Activated CD4-positive, alpha-beta memory T cell treated with anti-CD3 and anti-CD28 coated beads, Interleukin-2, amount 10 ng/mL, durations not matched to agents 7 days and 5 days (primary cell): ENCODE results near the gene MGAT5B. TPM values are rescaled to one million over a fixed set of nuclear protein-coding genes. Genes with fewer than 3 reads are reported as not detected.

Experiments used
- CTCF ChIA-PET: fragments of 350-600 bp; sonication (Branson Sonifier 250); formaldehyde crosslinking; loops from one replicate; lab custom pipeline; 2021; ENCODE audit warnings: antibody characterized with exemption, inconsistent platforms; lab: Charles Lee
- POLR2A ChIA-PET: fragments of 350-600 bp; sonication (Branson Sonifier 250); formaldehyde crosslinking; loops from one replicate; lab custom pipeline; 2021; ENCODE audit warnings: antibody characterized with exemption; lab: Charles Lee
- DNase-seq: peaks from one replicate; pipeline ENCODE4 v3.0.0-alpha.2; 2020
- H3K27ac Mint-ChIP-seq: one replicate; pipeline ENCODE4 v1.8.0; 2021; ENCODE audit warnings: mild to moderate bottlenecking, mixed read lengths
- H3K27me3 Mint-ChIP-seq: one replicate; pipeline ENCODE4 v1.8.0; 2021; ENCODE audit warnings: mixed read lengths
- H3K36me3 Mint-ChIP-seq: one replicate; pipeline ENCODE4 v1.8.0; 2021; ENCODE audit warnings: low read depth, mixed read lengths
- H3K4me1 Mint-ChIP-seq: one replicate; pipeline ENCODE4 v1.8.0; 2021; ENCODE audit warnings: mixed read lengths
- H3K4me3 Mint-ChIP-seq: one replicate; pipeline ENCODE4 v1.8.0; 2021; ENCODE audit warnings: mild to moderate bottlenecking, mixed read lengths
- H3K9me3 Mint-ChIP-seq: one replicate; pipeline ENCODE4 v1.8.0; 2021; ENCODE audit warnings: mixed read lengths
- total RNA-seq, 2 experiments: library from RNA; stranded (reverse); gene quantifications; one replicate each; pipeline ENCODE4 v1.2.3, GENCODE V29; 2021

Gene MGAT5B
- total RNA-seq, 2 experiments from 2014 or later: 0.08 to 0.13 TPM

DNA sequence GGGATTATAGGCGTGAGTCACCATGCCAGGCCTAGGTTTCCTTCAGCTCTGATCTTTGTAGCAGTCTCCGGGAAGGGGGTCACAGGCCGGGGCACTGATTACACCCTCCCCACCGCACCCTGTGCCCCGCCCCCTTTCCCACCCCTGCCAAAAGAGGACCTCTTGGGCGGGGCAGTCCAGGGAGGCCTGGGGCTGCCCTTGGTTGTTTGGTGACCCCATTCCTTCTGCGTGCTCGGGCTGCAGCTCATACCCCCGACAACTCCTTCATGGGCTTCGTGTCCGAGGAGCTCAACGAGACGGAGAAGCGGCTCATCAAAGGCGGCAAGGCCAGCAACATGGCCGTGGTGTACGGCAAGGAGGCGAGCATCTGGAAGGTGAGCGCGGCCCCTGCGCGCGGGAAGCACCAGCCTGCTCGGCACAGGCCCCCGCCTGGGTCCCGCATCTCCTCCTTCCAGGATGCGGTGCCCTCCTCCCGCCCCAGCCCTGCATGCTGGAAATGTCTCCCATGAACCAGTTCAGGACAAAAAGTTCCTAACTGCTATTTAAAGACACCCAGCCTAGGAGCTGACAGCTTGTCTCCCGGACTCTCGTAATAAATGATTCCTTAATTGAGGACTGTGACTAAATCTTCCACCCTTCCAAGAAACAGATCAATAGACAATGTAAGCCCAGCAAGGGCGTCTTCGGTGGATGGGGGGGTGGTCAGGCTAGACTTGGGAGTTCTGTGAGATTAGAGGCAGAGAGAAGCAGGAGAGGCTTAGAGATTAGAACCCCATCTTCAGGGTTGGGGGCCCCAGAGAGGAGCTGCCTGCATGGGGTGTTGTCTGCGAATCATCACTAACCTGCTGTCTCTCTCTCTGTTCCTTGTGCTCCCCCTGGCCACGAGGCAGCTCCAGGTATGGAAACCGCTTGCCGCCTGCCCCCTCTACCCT is 64.5 kb downstream of the MGAT5B start:
- Mint-ChIP-seq H3K4me3 (no peak overlapping the region), H3K4me1 (no peaks in the 10 kb centered on the region), H3K27ac (no peak overlapping the region), H3K27me3 (peaks cover 14% of the 10 kb centered on the region), H3K9me3 (no peaks in the 10 kb centered on the region), H3K36me3 (no peaks in the 10 kb centered on the region)
- POLR2A ChIA-PET: no interaction called here
- CTCF ChIA-PET: no interaction called here
- DNase-seq: no peak

DNA sequence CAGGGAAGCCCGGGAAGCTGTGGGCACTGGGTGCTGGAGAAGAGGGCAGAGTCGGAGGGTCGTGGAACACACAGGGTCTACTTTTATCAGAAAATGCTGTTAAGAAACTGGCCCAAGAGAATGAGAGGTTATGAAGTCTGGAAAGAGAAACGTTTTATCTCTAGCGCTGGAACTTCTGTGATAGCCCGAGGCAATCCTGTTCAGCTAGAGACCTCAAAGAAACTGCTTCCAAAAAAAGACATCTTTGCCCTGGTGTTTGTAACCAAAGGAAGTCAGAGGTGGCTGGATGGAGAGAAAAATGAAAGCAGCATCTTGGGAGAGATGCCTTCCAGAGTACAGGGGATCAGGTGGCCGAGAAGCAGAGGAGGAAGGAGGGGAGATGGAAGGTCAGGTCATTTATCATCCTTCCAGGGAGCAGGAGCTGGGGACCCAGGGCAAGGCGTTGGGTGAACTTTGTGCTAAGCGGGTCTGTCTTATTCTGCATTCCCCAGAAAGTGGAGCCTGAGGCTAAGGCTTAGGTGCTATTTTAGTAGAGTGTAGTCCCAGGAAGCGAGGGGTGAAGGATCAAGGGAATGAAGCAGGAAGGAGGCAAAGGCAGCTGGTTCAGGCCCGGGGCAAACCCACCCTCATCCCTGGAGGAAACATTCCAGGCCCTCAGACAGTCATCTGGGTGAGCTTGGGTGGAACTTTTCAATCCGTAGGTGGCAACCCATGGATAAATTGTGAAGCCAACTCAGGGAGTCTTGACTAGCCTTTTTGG is 66.5 kb downstream of the MGAT5B start:
- Mint-ChIP-seq H3K27me3 (peaks cover 14% of the 10 kb centered on the region), H3K4me3 (no peak overlapping the region), H3K36me3 (no peaks in the 10 kb centered on the region), H3K4me1 (no peaks in the 10 kb centered on the region), H3K27ac (no peak overlapping the region), H3K9me3 (no peaks in the 10 kb centered on the region)
- CTCF ChIA-PET: no interaction called here
- POLR2A ChIA-PET: no interaction called here
- no peak for DNase-seq

DNA sequence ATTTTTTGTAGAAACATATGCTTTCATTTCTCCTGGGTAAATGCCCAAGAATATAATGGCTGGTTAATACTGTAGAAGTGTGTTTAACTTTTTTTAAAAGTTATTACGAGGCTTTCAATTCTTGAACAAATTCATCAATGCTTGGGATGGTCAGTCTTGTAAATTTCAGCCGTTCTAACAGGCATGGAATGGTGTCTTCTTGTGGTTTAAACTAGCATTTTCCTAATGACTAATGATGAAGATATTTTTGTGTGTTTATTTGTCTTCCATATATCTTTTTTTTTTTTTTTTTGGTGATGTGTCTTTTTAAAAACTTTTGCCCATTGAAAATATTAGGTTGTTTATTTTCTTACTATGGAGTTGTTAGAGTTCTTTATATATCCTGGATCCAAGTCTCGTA is 67.1 kb downstream of the MGAT5B start:
- H3K27me3 Mint-ChIP-seq: peaks cover 12% of the 10 kb centered on the region
- ChIA-PET POLR2A (no interaction called here), CTCF (no interaction called here)
- no peak overlapping the region for H3K27ac Mint-ChIP-seq
- H3K4me3 Mint-ChIP-seq: no peak overlapping the region
- DNase-seq: no peak
- H3K9me3 Mint-ChIP-seq: no peaks in the 10 kb centered on the region
- no peaks in the 10 kb centered on the region for H3K36me3 Mint-ChIP-seq
- H3K4me1 Mint-ChIP-seq: no peaks in the 10 kb centered on the region

DNA sequence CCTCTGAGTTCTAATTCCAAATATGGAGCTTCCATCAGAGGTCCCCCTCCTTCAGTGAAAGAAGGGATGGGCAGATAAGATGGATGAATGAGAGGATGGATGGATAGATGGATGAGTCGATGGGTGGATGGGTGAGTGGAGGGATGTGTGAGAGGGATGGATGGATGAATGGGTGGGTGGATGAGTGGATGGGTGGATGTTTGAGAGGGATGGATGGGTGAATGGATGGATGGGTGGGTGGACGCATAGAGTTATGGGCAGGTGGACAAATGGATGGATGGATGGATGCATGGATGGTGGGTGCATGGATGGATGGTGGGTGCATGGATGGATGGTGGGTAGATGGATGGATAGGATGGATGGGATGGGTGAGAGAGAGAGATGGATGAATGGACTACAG is 69.0 kb downstream of the MGAT5B start:
- Mint-ChIP-seq H3K4me1 (no peaks in the 10 kb centered on the region), H3K4me3 (no peak overlapping the region), H3K9me3 (no peaks in the 10 kb centered on the region), H3K27ac (no peak overlapping the region), H3K36me3 (no peaks in the 10 kb centered on the region), H3K27me3 (peaks cover 9% of the 10 kb centered on the region)
- ChIA-PET CTCF (no interaction called here), POLR2A (no interaction called here)
- DNase-seq: no peak

DNA sequence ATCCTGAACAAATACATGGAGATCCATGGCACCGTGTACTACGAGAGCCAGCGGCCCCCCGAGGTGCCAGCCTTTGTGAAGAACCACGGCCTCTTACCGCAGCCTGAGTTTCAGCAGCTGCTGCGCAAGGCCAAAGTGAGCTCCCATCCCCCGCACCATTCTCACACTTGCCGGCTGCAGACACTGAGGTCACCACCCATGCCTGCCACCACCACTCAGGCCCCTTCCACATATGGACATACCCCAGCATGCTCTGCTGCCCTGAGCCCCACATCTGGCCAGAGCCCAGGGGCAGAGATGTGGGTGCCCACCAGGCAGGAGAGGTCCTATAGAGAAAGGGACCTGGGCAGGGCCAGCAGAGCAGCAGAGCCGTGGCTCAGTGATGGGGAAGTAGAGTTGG is 69.8 kb downstream of the MGAT5B start:
- ChIA-PET POLR2A (no interaction called here), CTCF (no interaction called here)
- H3K9me3 Mint-ChIP-seq: no peaks in the 10 kb centered on the region
- H3K4me1 Mint-ChIP-seq: no peaks in the 10 kb centered on the region
- no peak overlapping the region for H3K27ac Mint-ChIP-seq
- no peak overlapping the region for H3K4me3 Mint-ChIP-seq
- peaks cover 9% of the 10 kb centered on the region for H3K27me3 Mint-ChIP-seq
- no peaks in the 10 kb centered on the region for H3K36me3 Mint-ChIP-seq
- DNase-seq: no peak

DNA sequence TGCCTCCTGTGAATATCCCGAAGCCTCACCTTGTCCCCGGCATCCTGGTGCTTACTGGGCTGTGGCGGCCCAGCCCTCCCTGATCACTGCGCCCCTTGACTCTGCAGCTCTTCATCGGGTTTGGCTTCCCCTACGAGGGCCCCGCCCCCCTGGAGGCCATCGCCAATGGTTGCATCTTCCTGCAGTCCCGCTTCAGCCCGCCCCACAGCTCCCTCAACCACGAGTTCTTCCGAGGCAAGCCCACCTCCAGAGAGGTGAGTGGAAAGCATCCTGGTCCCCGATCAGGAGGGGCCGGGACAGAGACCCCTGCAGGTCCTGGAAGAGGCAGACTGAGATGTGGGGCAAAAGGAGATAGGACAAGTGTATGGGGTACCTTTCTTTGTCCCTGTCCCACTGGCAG is 72.1 kb downstream of the MGAT5B start:
- no peaks in the 10 kb centered on the region for H3K36me3 Mint-ChIP-seq
- H3K4me3 Mint-ChIP-seq: no peak overlapping the region
- ChIA-PET POLR2A (no interaction called here), CTCF (interaction anchor here (0.8 kb wide), 1 partner anchor 16 kb away, joined by 3 read pairs; no protein-coding TSS in a partner anchor)
- H3K9me3 Mint-ChIP-seq: no peaks in the 10 kb centered on the region
- H3K27ac Mint-ChIP-seq: no peak overlapping the region
- DNase-seq: no peak
- no peaks in the 10 kb centered on the region for H3K4me1 Mint-ChIP-seq
- peaks cover 4% of the 10 kb centered on the region for H3K27me3 Mint-ChIP-seq

DNA sequence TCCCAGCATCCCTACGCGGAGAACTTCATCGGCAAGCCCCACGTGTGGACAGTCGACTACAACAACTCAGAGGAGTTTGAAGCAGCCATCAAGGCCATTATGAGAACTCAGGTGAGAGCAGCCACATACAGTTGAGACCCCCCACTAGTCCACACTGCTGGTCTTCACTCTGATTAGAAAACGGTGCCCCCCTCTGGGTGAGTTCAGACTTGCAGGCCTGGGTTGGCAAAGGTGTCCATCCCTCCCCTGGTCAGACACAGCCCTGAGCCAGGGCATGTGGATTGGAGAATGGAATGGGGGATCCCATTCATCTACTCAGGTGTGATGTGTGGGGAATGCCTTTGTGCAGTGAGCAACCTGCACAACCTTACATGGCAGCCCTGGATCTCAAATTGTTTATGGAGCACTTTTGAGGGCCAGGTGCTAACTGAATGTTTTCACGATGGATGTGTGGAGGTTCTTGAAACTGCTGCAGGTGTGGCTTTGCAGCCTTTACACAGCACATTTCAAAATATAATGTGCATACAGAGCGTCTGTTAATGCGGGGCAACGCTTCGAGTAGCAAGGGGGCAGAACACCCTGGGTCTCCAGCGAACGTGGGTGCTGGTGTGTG is 72.6 kb downstream of the MGAT5B start:
- Mint-ChIP-seq H3K9me3 (no peaks in the 10 kb centered on the region), H3K4me3 (no peak overlapping the region), H3K36me3 (no peaks in the 10 kb centered on the region), H3K27me3 (peaks cover 4% of the 10 kb centered on the region), H3K27ac (no peak overlapping the region), H3K4me1 (no peaks in the 10 kb centered on the region)
- ChIA-PET CTCF (interaction anchor here (0.8 kb wide), 1 partner anchor 16 kb away, joined by 3 read pairs; no protein-coding TSS in a partner anchor), POLR2A (no interaction called here)
- no peak for DNase-seq

DNA sequence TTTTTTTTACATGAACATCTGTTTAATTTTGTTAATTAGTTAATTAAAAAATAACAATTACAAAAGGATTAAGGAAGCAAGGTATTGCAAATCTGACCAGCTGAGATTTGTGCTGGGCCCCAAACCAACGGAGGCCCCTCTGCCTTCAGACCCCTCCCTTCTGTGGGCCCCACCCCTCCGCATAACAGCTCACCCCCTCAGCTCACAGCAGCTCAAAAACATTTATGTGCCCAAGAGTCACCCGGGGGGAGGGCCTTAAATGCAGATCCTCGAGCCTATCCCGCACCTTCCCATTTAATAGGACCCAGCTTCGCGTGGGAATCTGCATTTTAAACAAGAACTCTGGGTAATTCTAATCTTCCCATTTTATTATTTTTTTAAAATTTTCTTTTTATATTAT is 75.0 kb downstream of the MGAT5B start:
- H3K36me3 Mint-ChIP-seq: no peaks in the 10 kb centered on the region
- H3K4me3 Mint-ChIP-seq: no peak overlapping the region
- no peak overlapping the region for H3K27ac Mint-ChIP-seq
- no peaks in the 10 kb centered on the region for H3K9me3 Mint-ChIP-seq
- POLR2A ChIA-PET: no interaction called here
- DNase-seq: no peak
- no peaks in the 10 kb centered on the region for H3K4me1 Mint-ChIP-seq
- CTCF ChIA-PET: no interaction called here
- no peaks in the 10 kb centered on the region for H3K27me3 Mint-ChIP-seq

DNA sequence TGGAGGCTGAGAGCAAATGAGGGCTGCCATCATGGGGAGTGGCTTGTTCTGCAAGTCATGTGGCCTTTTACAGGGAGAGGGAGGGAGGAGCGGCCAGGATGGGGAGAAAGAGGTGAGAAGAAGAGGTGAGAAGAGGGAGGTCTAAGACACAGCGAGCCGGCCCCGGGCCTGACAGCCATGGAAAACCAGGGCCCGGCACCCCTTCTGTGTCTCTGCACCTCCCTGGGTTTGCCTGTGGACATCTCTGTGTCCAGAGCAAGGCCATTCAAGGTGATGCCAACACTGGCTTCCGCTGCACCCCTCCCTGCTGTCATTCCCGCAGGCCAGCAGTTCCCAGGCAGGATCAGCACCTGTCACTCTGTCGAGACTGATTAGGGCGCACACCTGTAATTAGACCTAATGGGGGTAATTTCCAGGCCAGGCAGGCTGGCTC is 75.6 kb downstream of the MGAT5B start:
- Mint-ChIP-seq H3K4me1 (no peaks in the 10 kb centered on the region), H3K27me3 (no peaks in the 10 kb centered on the region), H3K27ac (no peak overlapping the region), H3K36me3 (no peaks in the 10 kb centered on the region), H3K4me3 (no peak overlapping the region), H3K9me3 (no peaks in the 10 kb centered on the region)
- POLR2A ChIA-PET: no interaction called here
- CTCF ChIA-PET: no interaction called here
- DNase-seq: no peak

DNA sequence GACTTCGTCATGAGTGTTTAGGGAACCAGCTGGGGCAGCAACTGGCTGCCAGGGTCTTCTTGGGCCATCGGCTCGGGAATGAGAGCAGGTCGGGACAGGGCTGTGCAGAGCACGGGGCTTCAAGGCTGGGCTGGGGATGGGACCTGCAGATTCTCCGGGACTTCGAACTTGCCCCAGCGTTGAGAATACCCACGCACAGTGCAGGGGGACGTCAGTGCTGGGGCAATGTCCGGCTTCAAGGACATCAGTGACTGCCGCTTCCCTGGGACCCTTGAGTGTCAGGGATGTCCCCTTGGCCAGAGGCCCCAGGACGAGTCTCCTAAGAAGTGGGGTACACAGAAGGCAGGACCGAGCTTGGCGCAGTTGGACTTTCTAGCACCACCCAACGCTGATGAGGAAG is 76.3 kb downstream of the MGAT5B start:
- Mint-ChIP-seq H3K4me3 (no peak overlapping the region), H3K36me3 (no peaks in the 10 kb centered on the region), H3K27ac (no peak overlapping the region), H3K4me1 (no peaks in the 10 kb centered on the region), H3K9me3 (no peaks in the 10 kb centered on the region), H3K27me3 (no peaks in the 10 kb centered on the region)
- no peak for DNase-seq
- ChIA-PET CTCF (no interaction called here), POLR2A (no interaction called here)

DNA sequence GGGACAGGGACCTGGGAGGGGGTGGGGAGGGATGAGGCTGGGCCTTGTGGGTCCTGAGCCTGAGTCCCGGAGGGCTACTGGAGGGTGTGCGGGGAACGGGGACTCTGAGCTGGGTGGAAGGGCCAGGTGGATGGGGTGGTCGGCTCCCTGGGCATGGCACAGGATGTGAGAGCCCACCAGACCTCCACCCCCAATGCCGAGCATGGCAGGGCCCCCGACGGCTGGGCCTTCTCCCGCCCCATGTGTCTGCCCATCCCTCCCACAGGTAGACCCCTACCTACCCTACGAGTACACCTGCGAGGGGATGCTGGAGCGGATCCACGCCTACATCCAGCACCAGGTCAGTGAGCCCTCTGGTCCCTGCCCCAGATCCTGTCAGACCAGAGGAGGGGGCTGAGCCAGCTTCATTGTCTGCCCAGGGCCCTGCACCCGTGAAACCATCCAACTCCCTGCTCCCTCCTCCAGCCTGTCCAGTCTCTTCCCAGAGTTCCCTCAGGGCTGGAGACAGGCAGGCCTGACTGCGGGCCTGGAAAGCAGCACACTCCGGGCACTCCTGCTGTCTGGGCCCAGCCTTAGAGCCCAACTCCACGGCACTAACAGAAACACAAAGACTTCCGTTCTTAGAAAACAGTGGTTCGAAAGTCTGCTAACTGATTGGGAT is 78.0 kb downstream of the MGAT5B start:
- H3K27ac Mint-ChIP-seq: no peak overlapping the region
- H3K4me3 Mint-ChIP-seq: no peak overlapping the region
- POLR2A ChIA-PET: no interaction called here

DNA sequence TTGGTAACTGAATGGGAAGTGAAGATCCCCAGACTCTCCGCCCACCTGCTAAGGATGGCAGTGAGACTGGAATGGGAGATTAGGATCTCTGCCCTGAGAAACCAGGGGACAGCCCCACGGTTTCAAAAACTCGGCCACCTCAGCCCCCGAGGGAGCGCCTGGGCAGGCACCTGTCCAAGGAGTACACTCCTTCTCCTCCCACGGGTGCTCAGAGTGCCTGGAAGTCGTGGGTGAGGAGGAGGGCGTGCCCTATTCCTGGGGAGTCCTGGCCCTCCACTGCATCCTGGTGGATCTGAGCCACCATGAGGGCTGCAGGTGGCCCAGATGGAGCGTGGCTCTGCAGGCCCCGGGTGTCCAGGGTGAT is 78.5 kb downstream of the MGAT5B start:
- H3K4me3 Mint-ChIP-seq: no peak overlapping the region
- no peaks in the 10 kb centered on the region for H3K36me3 Mint-ChIP-seq
- DNase-seq: no peak
- H3K9me3 Mint-ChIP-seq: no peaks in the 10 kb centered on the region
- no peaks in the 10 kb centered on the region for H3K27me3 Mint-ChIP-seq
- H3K27ac Mint-ChIP-seq: no peak overlapping the region
- POLR2A ChIA-PET: no interaction called here
- H3K4me1 Mint-ChIP-seq: no peaks in the 10 kb centered on the region
- CTCF ChIA-PET: no interaction called here

More for the DNA sequence above, 78.0 kb downstream of the MGAT5B start:
- no peaks in the 10 kb centered on the region for H3K4me1 Mint-ChIP-seq
- H3K36me3 Mint-ChIP-seq: no peaks in the 10 kb centered on the region
- DNase-seq: no peak
- no peaks in the 10 kb centered on the region for H3K27me3 Mint-ChIP-seq
- CTCF ChIA-PET: no interaction called here
- no peaks in the 10 kb centered on the region for H3K9me3 Mint-ChIP-seq

DNA sequence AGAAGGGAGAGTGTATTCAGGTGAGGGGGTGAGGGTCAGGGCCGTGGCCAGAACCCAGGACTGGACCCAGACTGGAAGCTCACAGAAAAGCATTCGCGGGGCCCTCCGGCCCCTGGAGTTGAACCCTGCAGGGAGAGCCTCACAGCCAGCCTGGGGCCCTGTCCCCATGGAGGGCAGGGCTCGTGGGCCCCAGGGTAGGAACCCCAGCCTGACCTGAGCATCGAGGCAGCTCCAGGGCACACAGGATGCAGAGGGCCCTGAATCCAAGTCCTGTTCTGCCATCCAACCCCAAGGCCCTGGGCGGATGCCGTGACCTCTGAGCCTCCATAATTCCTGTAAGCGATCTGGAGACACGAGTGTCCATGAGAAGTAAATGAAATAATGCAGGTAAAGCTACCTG is 79.1 kb downstream of the MGAT5B start:
- H3K9me3 Mint-ChIP-seq: no peaks in the 10 kb centered on the region
- no peaks in the 10 kb centered on the region for H3K27me3 Mint-ChIP-seq
- no peaks in the 10 kb centered on the region for H3K36me3 Mint-ChIP-seq
- DNase-seq: no peak
- ChIA-PET CTCF (no interaction called here), POLR2A (no interaction called here)
- H3K27ac Mint-ChIP-seq: no peak overlapping the region
- no peak overlapping the region for H3K4me3 Mint-ChIP-seq
- H3K4me1 Mint-ChIP-seq: no peaks in the 10 kb centered on the region
